ENCODE measurements around the gene LBH.

GRCh38 chr2:30305235-30305634, 73.9 kb downstream of the LBH start:
- no peak for TF ChIP-seq CTCF (conservative IDR thresholded peaks at IDR 0.05)
- TF ChIP-seq ZFX (IDR thresholded peaks at IDR 0.05): no peak

Data from C4-2B (cell line).